ENCODE results near the gene GAD2.

GAD2 gene

DNA sequence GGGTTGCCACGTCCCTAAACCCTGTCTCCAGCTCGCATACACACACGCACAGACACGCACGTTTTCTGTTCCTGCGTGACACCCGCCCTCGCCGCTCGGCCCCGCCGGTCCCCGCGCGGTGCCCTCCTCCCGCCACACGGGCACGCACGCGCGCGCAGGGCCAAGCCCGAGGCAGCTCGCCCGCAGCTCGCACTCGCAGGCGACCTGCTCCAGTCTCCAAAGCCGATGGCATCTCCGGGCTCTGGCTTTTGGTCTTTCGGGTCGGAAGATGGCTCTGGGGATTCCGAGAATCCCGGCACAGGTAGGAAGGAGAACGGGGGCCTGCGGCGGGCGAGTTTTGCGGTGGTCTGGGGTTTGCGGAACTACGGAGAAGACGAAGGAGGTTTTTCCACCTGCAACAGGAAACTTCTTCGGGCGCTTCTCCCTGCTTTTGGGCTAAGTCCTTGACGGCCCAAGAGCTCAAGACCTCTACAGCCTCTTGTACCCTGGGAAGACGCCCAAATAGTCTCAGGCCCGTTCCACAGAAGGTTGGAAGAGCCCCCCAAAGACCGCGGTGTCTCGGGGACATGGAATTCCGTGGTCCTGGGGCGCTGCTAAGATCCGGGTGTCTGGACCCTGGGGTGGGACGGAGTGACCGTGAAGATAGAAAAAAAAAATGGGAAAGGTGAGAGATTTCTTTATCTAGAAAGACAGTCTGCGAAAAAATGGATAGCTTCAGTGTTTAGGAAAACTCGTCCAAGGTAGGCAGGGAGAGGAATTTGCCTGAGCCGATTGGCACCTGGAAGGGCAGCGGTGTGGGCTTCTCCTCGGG, at the start of gene GAD2:
TSS of gene GAD2 (plus strand) at position 190 of the 811 bp plus-strand sequence. CDS start at position 226, 36 bp downstream.
- no peak for DNase-seq (ENCODE audit: low spot score)

- no peak for DNase-seq (ENCODE audit: low spot score)
Measured at GRCh38 chr10:26169466-26169865, 47.1 kb upstream of the GAD2 start.

GRCh38 chr10:26172131-26172530, 44.4 kb upstream of the GAD2 start:
- no peak for DNase-seq (ENCODE audit: low spot score)

DNA sequence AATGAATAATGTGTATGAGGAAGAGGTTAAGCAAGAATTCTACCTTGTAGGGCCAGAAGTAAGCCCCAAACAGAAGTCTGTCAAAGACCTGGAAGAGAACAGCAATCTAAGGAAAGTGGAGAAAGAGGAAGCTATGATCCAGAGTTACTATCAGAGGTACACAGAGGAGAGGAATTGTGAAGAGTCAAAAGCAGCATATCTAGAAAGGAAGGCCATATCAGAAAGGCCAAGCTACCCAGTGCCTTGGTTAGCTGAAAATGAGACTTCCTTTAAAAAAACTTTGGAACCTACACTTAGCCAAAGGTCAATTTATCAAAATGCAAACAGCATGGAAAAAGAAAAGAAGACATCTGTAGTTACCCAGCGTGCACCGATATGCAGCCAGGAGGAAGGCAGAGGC, 42.7 kb upstream of the GAD2 start:
- no peak for DNase-seq (ENCODE audit: low spot score)

GRCh38 chr10:26177341-26177740, 39.2 kb upstream of the GAD2 start:
- no peak for DNase-seq (ENCODE audit: low spot score)

DNA sequence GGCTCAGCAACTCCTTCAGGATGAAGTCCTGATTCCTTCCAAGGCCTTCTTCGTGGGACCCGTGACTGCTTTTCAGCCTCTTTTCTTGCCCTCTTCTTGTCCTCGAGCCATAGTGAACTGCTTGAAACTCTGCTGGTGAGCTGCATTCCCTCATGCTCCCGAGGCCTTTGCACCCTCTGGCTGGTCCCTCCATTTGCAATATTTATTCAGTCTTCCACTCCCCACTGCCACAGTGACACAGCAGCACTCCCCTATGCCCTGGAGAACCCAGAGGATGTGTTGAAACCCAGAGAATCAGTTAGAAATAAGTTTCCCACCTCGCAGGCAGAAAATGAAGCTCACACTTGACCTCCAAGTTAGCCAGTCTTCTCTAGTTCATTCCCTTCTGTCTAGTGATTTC, 22.3 kb upstream of the GAD2 start:
- no peak for DNase-seq (ENCODE audit: low spot score)

DNA sequence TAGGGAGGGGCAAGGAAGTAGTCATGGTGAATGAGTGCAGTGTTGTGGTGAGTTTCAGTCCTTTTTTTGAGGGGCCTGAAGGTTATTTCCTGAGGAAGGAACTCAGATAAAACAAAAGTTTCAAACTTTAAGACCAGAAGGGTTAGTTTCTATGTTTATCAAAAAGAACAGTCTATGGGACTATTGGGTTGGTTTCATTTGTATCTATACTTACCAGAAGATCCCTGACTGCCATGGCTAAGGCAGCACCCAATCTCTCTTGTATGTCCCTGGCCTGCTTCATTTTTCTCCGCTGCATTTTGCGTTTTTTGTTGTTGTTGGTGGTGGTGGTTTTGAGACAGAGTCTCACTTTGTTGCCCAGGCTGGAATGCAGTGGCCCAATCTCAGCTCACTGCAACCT, 19.3 kb upstream of the GAD2 start:
- no peak for DNase-seq (ENCODE audit: low spot score)

DNA sequence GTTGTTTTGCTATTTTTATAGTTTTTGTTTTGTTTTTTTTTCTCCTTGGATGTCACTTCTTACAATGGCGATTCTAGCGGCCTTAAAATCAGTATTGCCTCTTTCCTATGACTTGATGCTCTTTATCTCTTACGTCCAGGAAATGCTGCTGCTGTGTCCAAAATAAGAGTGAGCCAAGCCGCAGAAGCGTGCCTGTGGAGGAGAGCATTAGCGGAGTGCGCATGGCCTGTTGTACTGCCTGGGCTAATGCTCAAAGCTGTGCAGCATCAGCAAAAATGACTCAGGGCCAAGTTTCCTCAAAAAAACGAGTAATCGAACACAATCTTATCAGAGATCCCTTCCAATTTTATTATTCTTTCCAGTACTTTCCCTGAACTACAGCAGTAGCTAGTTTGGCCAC, 18.5 kb upstream of the GAD2 start:
- DNase-seq (ENCODE audit: low spot score) = no peak

DNA sequence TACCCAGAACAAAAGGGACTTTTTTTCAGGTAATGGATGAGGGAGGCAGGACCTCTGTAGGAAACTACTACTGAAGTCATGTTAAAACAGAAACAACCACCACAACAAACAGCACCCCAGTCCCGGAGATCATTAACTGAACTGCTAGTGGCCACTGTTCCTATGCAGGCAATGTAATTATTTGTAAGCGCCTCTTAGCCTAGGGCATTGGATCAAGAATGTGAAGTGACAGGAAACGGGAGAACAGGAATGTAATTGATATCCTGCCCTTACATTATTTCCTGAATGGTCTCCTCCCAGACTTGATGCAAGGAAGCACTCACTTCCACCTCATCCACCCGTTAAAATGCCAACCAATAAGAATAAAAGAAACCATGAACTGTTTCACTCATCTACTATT, 16.7 kb upstream of the GAD2 start:
- DNase-seq (ENCODE audit: low spot score) = no peak

DNA sequence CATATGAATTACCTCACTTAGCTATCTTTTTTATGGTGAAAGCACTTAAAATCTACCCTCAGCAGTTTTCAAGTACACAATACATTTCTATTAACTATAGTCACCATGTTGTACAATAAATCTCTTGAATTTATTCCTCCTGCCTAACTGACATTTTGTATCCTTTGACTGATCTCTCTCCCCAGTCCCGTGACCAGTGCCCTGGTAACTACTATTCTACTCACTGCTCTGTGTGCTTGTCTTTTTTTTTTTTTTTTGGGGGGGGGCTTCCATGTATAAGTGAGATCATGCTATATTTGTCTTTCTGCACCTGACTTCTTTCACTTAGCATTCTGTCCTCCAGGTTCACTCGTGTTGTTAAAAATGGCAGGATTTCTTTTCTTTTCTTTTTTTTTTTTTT, 11.4 kb upstream of the GAD2 start:
- no peak for DNase-seq (ENCODE audit: low spot score)

- no peak for DNase-seq (ENCODE audit: low spot score)
Measured at GRCh38 chr10:26211781-26212444, 4.7 kb upstream of the GAD2 start.

DNA sequence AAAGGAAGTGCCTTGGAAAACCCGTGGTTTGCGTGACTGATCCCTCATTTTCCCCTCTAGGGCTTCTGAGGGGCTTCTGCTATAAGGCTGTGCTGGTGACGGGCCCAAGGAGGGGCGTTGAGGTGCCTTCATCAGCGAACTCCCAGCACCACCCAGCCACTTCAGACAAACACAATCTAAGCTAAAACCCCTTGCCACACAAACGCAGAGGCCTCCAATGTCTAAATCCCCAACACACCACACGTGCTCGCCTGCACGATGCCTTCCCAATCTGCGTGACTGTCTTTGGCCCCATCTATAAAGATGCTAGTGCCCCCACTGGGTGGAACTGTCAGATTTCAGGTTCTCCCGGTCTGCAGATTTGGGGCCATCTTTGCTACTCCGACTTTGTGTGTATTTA, 4.1 kb upstream of the GAD2 start:
- DNase-seq (ENCODE audit: low spot score) = no peak

GRCh38 chr10:26213157-26213800, 3.3 kb upstream of the GAD2 start:
- DNase-seq (ENCODE audit: low spot score) = no peak

- DNase-seq (ENCODE audit: low spot score) = no peak
Measured at GRCh38 chr10:26214004-26214403, 2.6 kb upstream of the GAD2 start.

DNA sequence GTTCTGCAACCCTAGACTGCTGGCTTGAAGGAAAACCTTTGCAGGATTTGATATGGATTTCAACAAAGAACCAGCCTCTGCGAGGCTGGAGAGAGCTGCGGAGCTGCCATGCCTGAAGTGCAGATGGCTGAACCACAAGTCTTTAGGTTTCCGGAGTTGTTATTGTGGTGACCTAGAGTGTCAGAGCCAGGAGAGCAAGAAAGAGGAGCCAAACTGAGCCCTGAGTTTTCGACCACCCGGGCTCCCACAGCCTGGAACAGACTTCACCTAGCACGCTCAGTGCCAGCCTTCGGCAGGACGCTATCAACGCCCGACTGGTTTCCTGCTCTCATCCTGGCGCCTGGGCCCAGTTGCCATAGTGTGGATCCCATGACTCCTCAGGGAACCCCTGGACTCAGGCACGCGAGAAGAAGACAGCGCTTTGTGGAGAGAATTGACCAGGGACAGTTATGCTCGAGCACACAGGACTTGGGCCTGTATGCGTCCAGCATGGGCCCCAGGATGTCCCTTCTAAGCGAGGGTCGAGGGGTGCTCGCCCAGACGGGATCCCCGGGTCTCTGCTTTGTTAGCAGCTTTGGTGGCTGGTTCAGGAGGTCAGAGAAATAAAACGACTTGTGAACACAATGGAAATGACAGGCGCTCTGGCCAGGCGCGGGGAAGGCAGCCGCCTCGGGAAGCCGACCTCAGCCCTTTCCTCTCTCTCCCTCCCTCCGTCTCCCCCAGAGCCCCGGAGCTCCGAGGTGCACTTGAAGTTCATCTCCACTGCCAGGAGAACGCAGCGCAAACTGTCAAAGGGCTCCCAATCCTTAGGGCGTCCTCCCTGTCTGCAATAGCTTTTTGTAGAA, 1.8 kb upstream of the GAD2 start:
- no peak for DNase-seq (ENCODE audit: low spot score)

GRCh38 chr10:26215396-26215934, 1.1 kb upstream of the GAD2 start:
- DNase-seq (ENCODE audit: low spot score) = no peak

- DNase-seq (ENCODE audit: low spot score) = peak; percentile 71
Measured at GRCh38 chr10:26215935-26216584, 514 bp upstream of the GAD2 start.

- DNase-seq (ENCODE audit: low spot score) = peak; percentile 18
Measured at GRCh38 chr10:26217396-26218086, 967 bp downstream of the GAD2 start.

DNA sequence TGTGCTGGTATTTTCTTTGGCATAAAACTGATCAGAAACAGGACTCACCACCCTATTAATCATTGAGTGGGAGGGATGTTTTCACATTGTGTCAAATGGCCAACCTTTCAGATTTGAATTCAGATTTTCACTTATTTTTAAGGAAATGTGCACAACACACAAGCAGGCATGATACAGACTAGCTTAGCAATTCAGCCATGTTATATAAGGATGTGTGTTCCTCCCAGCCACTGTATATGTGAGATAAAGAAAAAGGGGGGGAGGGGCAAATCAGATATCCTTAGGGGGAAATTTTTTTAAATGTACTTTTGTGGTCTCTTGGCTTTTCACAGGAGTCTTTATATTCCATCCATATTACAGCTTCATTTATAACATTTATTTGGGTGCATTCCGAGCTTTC, 3.1 kb downstream of the GAD2 start:
- no peak for DNase-seq (ENCODE audit: low spot score)

- DNase-seq (ENCODE audit: low spot score) = no peak
Measured at GRCh38 chr10:26220901-26221300, 4.3 kb downstream of the GAD2 start.

GRCh38 chr10:26221541-26221940, 5.0 kb downstream of the GAD2 start:
- DNase-seq (ENCODE audit: low spot score) = no peak
